Measurements from ENCODE around the gene MOCOS.

GRCh38 chr18:36295214-36295613 is 107.9 kb downstream of the MOCOS start:
- TF ChIP-seq CTCF (IDR thresholded peaks at IDR 0.05): no peak
- TF ChIP-seq POLR2A (IDR thresholded peaks at IDR 0.05): no peak
